DOHH2 (cell line): ENCODE results near the gene PEAR1.

Experiments used
- EZH2phosphoT487 ChIP-seq: fragments of 200-600 bp; sonication (generic); IDR thresholded peaks from 2 replicates; pipeline ENCODE4 v1.6.1; 2017; ENCODE audit warnings: borderline replicate concordance, mild to moderate bottlenecking, antibody characterized with exemption, low read length, moderate library complexity, mixed read lengths
- TF ChIP-seq, protein P1 (sequence below): fragments of 200-600 bp; sonication (generic); IDR thresholded peaks from one replicate; pipeline ENCODE4 v1.5.1; 2014; ENCODE audit warnings: antibody characterized with exemption, mild to moderate bottlenecking, low read depth, low read length; ENCODE audit not compliant: poor library complexity, severe bottlenecking

DNA sequence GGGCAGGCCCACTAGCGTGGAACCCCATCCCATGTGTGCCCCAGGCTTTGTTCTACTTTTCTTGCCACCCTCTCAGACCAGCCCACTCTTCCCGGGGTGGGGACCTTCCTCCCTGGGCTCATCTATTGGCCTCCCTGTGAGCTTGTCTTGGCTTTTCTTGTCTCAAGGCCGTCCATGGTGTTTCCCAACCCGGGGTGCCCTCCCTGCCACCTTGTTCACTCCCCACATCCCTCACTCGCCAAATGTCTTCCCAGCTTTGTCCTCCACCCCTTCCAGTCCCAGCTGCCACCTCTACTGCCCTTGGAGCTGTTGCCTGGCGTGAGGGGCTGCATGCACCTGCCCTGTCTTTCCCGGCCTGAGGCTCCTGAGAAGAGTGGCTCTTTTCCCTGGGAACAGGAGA, 45.3 kb downstream of the PEAR1 start:
- TF ChIP-seq, protein P1, sequence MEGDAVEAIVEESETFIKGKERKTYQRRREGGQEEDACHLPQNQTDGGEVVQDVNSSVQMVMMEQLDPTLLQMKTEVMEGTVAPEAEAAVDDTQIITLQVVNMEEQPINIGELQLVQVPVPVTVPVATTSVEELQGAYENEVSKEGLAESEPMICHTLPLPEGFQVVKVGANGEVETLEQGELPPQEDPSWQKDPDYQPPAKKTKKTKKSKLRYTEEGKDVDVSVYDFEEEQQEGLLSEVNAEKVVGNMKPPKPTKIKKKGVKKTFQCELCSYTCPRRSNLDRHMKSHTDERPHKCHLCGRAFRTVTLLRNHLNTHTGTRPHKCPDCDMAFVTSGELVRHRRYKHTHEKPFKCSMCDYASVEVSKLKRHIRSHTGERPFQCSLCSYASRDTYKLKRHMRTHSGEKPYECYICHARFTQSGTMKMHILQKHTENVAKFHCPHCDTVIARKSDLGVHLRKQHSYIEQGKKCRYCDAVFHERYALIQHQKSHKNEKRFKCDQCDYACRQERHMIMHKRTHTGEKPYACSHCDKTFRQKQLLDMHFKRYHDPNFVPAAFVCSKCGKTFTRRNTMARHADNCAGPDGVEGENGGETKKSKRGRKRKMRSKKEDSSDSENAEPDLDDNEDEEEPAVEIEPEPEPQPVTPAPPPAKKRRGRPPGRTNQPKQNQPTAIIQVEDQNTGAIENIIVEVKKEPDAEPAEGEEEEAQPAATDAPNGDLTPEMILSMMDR, result no peak
- no peak for TF ChIP-seq EZH2phosphoT487
